Thyroid gland (tissue), 4 donors: Measurements from ENCODE around the gene CAMK1D. TPM values are rescaled to one million over a fixed set of nuclear protein-coding genes. Genes with fewer than 3 reads are reported as not detected.
"Not testable (repeated sequence)": the region's sequence is repeated elsewhere in the genome, so short reads cannot be mapped to it uniquely, and the experiment has no call there.

Source experiments
- DNase-seq, 2 donors: peaks; one replicate each; pipeline ENCODE4 v3.0.0-alpha.2; 2019
- H3K27ac ChIP-seq, 3 donors: fragments of 200-600 bp; sonication (generic); 1 replicate in 2 of 3; 2 replicates in 1 of 3; pipeline ENCODE4 v1.5.1; 2016 to 2019; ENCODE audit warnings: mild to moderate bottlenecking in 1 of 3, moderate library complexity in 1 of 3
- H3K27me3 ChIP-seq: fragments of 200-600 bp; sonication (generic); one replicate; pipeline ENCODE4 v1.5.1; 2019
- H3K36me3 ChIP-seq, 2 donors: fragments of 200-600 bp; sonication (generic); one replicate each; pipeline ENCODE4 v1.5.1; 2016 to 2019
- H3K4me1 ChIP-seq, 2 donors: fragments of 200-600 bp; sonication (generic); one replicate each; pipeline ENCODE4 v1.5.1; 2017 to 2019
- H3K4me3 ChIP-seq, 3 donors: fragments of 200-600 bp; sonication (generic); replicated peaks in 1 of 3; 1 replicate in 2 of 3; 2 replicates in 1 of 3; pipeline ENCODE4 v1.5.1; 2016; ENCODE audit warnings: mild to moderate bottlenecking in 1 of 3
- H3K9me3 ChIP-seq: fragments of 200-600 bp; sonication (generic); one replicate; pipeline ENCODE4 v1.5.1; 2017
- POLR2A ChIP-seq, 2 donors: fragments of 450-650 bp; IDR thresholded peaks; one replicate each; pipeline ENCODE4 v1.6.1; 2017; ENCODE audit warnings: antibody characterized with exemption in 2 of 2, mild to moderate bottlenecking in 2 of 2, moderate library complexity in 1 of 2
- WGBS, 2 donors: methylation state at CpG; one replicate each; pipeline ENCODE4 v1.1.5; 2017; 5-methylcytosine and 5-hydroxymethylcytosine counted together
- intact Hi-C: fragments of 100-400 bp; cut with DNase I; formaldehyde crosslinking; loops from one replicate; pipeline ENCODE4 v1.15.1; 2023
- total RNA-seq, 4 donors: library from RNA; depleted of rRNA; stranded (reverse); fragments of >200 nt; gene quantifications; one replicate each; pipeline ENCODE4 v1.2.3, GENCODE V29; 2016
- TF ChIP-seq, protein P1 (sequence below), 6 experiments: fragments of 200-600 bp in 3 of 6; fragments of 450-650 bp in 3 of 6; sonication (generic) in 3 of 6; IDR thresholded peaks; one replicate each; pipeline ENCODE4 v1.5.1; 2016 to 2019; ENCODE audit warnings: antibody characterized with exemption in 6 of 6, mild to moderate bottlenecking in 2 of 6, inconsistent platforms in 1 of 6, moderate library complexity in 1 of 6

Gene CAMK1D
- total RNA-seq, 4 donors from 2014 or later = 12.2 to 29.6 (median 17.4) TPM

DNA sequence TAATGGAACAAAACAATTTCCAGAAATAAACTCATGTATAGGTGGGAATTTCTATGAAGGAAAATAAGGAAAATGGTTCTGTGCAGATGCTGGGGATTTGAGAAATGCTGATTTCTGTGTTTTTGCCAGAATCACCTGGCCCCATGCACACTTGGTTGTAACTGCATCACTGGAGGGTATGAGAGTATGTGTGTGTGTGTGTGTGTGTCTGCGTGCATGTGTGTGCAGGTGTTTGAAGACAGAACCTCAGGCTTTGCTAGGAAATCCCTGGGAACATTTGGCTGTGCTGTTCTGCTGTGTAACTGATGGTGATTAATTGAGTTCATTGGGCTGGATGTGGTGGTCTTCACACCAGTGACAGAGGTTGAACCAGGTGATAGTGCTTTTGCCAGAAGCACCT lies 141.6 kb downstream of the CAMK1D start:
- Histone ChIP-seq H3K27me3 (no peaks in the 10 kb centered on the region), H3K4me3 (no peak overlapping the region), H3K9me3 (no peaks in the 10 kb centered on the region), H3K4me1 (peaks cover 0 to 3% of the 10 kb centered on the region in 2 donors), H3K36me3 (no peaks in the 10 kb centered on the region), H3K27ac (no peak overlapping the region)
- 77 to 94% methylated on average over 1 of the region's 1 CpG for WGBS, 2 donors
- DNase-seq = no peak
- TF ChIP-seq, protein P1, sequence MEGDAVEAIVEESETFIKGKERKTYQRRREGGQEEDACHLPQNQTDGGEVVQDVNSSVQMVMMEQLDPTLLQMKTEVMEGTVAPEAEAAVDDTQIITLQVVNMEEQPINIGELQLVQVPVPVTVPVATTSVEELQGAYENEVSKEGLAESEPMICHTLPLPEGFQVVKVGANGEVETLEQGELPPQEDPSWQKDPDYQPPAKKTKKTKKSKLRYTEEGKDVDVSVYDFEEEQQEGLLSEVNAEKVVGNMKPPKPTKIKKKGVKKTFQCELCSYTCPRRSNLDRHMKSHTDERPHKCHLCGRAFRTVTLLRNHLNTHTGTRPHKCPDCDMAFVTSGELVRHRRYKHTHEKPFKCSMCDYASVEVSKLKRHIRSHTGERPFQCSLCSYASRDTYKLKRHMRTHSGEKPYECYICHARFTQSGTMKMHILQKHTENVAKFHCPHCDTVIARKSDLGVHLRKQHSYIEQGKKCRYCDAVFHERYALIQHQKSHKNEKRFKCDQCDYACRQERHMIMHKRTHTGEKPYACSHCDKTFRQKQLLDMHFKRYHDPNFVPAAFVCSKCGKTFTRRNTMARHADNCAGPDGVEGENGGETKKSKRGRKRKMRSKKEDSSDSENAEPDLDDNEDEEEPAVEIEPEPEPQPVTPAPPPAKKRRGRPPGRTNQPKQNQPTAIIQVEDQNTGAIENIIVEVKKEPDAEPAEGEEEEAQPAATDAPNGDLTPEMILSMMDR (IDR thresholded peaks at IDR 0.05) = no peak
- TF ChIP-seq POLR2A (IDR thresholded peaks at IDR 0.05) = no peak
- intact Hi-C loops = no loop called here

DNA sequence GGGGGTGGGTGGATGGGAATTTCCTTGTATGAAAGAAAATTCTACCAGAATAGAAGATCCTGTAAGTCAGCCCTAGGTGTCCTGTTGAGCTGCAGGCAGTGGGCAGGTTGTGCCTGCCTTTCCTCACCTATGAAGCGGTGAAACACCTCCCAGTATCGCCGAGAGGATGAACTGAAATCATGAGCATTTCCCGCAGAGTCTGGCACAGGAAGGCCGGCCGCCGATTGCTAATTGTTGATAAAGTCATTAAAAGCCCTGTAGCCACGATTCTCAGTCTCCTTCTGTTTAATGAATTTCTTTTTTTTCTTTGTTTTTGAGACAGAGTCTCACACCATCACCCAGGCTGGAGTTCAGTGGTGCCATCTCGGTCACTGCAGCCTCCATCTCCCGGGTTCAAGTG lies 142.1 kb downstream of the CAMK1D start:
- no peak overlapping the region for H3K27ac ChIP-seq
- no peak overlapping the region for H3K4me3 ChIP-seq
- WGBS, 2 donors = 90 to 92% methylated on average over 10 of the region's 10 CpGs
- no peaks in the 10 kb centered on the region for H3K36me3 ChIP-seq
- intact Hi-C loops = no loop called here
- no peak for TF ChIP-seq POLR2A (IDR thresholded peaks at IDR 0.05)
- TF ChIP-seq, protein P1 (IDR thresholded peaks at IDR 0.05) = no peak
- H3K4me1 ChIP-seq = peaks cover 0 to 3% of the 10 kb centered on the region in 2 donors
- no peaks in the 10 kb centered on the region for H3K9me3 ChIP-seq
- DNase-seq = no peak
- no peaks in the 10 kb centered on the region for H3K27me3 ChIP-seq

DNA sequence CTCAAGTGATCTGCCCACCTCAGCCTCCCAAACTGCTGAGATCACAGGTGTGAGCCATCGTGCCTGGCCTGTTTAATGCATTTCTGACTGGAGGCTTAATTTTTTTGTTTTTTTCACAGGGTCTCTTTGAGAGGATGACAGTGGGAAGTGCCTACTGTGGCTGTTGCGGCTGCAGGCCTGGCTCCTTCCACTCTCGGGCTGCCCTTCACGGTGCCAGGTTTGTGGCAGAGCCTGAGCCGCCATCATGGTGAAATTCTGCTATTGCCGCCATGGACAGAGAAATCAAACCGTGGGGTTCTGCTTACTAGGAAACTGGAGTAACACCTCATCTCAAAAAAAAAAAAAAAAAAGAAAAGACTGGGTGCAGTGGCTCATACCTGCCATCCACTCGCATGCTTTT lies 142.7 kb downstream of the CAMK1D start:
- Histone ChIP-seq H3K36me3 (no peaks in the 10 kb centered on the region), H3K4me1 (peaks cover 0 to 3% of the 10 kb centered on the region in 2 donors), H3K27me3 (no peaks in the 10 kb centered on the region), H3K4me3 (no peak overlapping the region), H3K9me3 (no peaks in the 10 kb centered on the region), H3K27ac (no peak overlapping the region)
- 94 to 97% methylated on average over 8 of the region's 8 CpGs for WGBS, 2 donors
- DNase-seq = no peak
- TF ChIP-seq POLR2A (IDR thresholded peaks at IDR 0.05) = no peak
- intact Hi-C loops = no loop called here

DNA sequence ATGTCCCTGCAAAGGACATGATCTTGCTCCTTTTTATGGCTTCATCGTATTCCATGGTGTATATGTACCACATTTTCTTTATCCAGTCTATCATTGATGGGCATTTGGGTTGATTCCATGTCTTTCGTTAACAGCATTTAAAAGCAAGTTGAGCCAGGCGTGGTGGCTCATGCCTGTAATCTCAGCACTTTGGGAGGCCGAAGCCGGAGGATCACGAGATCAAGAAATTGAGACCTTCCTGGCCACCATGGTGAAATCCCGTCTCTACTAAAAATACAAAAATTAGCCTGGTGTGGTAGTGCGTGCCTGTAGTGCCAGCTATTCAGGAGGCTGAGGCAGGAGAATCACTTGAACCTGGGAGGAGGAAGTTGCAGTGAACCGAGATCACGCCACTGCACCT lies 147.7 kb downstream of the CAMK1D start:
- DNase-seq, H3K27ac ChIP-seq, intact Hi-C loops, H3K36me3 ChIP-seq, H3K27me3 ChIP-seq, H3K4me3 ChIP-seq, H3K9me3 ChIP-seq: not testable (repeated sequence)
- peaks cover 23 to 28% of the 10 kb centered on the region in 2 donors for H3K4me1 ChIP-seq
- 96 to 97% methylated on average over 10 of the region's 10 CpGs for WGBS, 2 donors

DNA sequence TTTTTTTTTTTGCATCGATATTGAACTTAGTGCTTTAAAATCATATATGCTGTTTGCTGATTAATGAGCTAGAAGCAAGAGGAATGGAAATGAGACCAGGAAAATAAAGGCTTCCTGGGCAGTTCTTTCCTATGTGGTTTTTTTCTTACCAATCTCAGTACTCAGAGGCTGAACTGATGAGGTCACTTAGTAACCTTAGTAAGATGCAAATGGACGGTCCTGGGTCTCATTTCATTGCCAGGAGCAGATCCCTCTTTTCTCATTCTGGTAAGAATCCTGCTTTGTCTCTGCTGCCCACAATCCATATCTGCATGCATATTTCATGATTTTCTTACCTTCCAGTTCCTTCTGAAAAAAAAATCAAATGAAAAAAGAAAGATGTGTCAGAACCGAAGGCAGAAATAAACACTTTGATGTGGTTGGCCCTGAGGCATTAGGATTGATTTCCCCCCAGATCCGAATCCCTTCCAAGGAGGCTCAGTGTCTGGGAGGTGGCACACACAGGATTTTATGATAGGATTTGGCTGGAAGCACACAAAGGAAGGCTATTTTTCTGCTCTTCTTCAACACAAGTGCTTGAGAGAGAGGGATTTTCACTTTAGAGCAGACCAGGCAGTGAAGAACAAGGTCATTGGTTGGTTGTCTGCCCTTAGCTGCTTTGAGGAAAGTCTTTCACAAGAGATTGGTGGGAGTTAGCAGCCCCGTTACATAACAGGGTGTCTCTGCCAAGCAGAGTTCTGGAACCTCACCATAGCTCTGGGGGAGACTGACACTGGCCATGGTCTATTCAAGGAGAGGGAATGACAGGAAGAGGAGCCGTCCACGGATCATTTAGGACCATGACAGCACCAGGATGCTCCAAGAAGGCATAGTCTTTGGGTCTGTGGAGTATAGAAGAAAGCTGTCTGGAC lies 150.0 kb downstream of the CAMK1D start:
- DNase-seq = no peak
- no peaks in the 10 kb centered on the region for H3K9me3 ChIP-seq
- H3K4me1 ChIP-seq = peaks cover 29 to 37% of the 10 kb centered on the region in 2 donors
- H3K4me3 ChIP-seq = no peak overlapping the region
- peak overlapping the region; percentile 0 to 25 (median 4) for H3K27ac ChIP-seq
- intact Hi-C loops = no loop called here
- TF ChIP-seq, protein P1 (IDR thresholded peaks at IDR 0.05) = no peak
- no peak for TF ChIP-seq POLR2A (IDR thresholded peaks at IDR 0.05)
- WGBS, 2 donors = 83 to 85% methylated on average over 7 of the region's 7 CpGs
- no peaks in the 10 kb centered on the region for H3K27me3 ChIP-seq
- no peaks in the 10 kb centered on the region for H3K36me3 ChIP-seq
